Measurements from ENCODE around the gene STX8.
"Not testable (repeated sequence)": the region's sequence is repeated elsewhere in the genome, so short reads cannot be mapped to it uniquely, and the experiment has no call there.

Gene STX8

GRCh38 chr17:9575381-9576101 lies at the start of gene STX8:
Gene STX8, minus strand, starts transcription at chr17:9575820. Its CDS starts 12 bp downstream, at chr17:9575808.
- DNase-seq: peak; percentile 33

DNA sequence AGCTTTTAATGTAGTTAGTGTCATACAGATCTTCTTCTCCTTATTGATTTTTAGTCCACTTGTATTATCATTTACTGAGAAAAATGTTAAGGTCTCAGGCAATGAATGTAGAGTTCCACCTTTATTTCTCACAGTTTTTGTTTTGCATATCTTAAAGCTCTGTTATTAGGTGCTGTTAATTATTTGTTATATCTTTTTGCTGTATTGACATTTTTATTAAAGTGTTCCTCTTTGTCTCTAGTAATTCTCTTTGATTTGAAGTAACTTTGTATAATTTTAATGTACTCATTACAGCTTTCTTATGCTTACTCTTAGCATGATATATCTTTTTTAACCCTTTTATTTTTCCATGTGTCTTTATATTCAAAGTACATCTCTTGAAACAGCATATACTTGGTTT lies 47.3 kb upstream of the STX8 start:
- DNase-seq: no peak

DNA sequence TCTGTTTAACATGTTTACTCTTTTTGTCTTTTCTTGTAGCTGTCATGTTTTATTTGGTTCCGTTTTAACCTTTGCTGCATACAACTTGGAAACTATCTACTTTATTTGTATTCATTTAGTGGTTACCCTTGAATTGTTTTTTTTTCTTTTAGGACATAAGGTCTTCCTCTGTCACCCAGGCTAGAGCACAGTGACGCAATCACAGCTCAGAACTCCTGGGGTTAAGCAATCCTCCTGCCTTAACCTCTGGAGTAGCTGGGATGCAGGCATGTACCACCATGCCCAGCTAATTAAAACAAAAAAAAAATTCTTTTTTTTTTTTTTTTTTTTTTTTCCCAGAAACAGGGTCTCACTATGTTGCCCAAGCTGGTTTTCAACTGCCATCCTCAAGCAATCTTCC lies 39.9 kb upstream of the STX8 start:
- no peak for DNase-seq

DNA sequence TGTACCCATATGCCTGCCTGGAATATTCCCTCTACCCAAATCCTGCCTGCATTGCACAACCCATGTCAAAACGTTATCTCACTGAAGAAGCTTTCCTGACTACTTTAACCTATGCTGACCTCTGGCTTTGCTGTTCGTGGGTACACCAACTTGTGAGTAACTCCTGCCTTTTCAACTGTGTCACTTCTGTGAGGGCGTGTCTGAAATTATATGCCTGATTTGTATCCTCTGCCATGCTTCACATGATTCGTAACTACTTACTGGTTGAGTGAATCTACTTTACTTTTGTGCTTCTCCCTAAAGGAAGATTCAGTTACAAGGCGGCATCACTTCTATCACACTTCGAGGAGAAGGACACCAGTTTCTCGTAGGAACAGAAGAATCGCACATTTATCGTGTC lies 36.4 kb upstream of the STX8 start:
- DNase-seq: no peak

GRCh38 chr17:9611557-9611956 lies 35.9 kb upstream of the STX8 start:
- no peak for DNase-seq

GRCh38 chr17:9607058-9607457 lies 31.4 kb upstream of the STX8 start:
- not testable (repeated sequence) for DNase-seq

- no peak for DNase-seq
Measured at GRCh38 chr17:9606453-9606852, 30.8 kb upstream of the STX8 start.

- DNase-seq: not testable (repeated sequence)
Measured at GRCh38 chr17:9604583-9604982, 29.0 kb upstream of the STX8 start.

DNA sequence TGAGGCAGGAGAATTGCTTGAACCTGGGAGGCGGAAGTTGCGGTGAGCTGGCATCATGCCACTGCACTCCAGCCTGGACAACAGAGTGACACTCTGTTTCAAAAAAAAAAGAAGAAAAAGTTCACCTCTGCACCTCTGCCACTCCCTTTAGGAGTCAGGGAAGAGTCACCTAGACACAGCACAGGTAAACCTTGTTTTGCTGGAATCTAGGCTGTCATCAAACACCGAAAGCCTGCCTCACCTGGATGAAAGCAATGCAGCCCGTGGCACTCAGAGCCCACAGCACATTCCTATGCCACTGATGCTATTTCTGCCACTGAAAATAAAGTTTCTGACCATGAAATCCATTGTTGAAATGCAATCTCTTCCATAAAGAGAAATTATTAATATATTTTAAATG lies 23.0 kb upstream of the STX8 start:
- no peak for DNase-seq

- not testable (repeated sequence) for DNase-seq
Measured at GRCh38 chr17:9597638-9598037, 22.0 kb upstream of the STX8 start.

DNA sequence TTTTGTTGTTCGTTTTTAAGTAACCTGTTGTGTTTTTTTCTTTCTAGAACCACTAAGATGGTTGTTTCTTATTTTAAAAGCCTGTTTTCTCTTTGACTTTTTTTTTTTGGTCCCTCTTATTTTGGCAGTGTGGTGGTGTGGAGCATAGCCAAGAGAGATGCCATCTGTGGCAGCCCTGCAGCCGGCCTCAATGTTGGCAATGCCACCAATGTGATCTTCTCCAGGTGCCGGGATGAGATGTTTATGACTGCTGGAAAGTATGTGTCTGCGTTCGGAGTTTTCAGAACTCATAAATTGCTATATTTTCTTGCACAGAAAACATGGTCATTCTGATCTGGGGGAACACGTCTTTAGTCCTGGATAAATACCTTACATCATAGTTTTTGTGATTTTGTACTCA lies 18.4 kb upstream of the STX8 start:
- no peak for DNase-seq

GRCh38 chr17:9587969-9588656 lies 12.5 kb upstream of the STX8 start:
- no peak for DNase-seq

DNA sequence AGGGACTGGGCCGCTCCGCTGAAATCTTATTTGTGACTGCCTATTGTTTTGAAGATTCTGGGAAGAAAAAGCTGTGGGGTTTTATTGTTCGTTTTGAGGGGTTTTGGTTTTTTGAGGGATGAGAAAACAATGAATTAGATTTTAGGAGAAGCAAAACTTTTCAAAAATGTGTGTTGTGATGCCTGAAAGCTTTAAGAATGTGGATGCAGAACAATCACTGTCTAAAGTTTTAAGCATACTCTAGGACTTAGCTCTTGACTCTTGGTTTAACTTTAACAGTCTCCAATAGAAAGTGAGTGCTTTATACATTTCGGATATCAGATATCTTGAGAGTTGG lies 1.7 kb upstream of the STX8 start:
- no peak for DNase-seq

- peak; percentile 37 for DNase-seq
Measured at GRCh38 chr17:9576521-9577372, 1.1 kb upstream of the STX8 start, which contains the start of gene CFAP52. Gene CFAP52, plus strand, starts transcription at chr17:9576642. Its CDS starts 54 bp downstream, at chr17:9576696.

- no peak for DNase-seq
Measured at GRCh38 chr17:9571201-9571600, 4.4 kb downstream of the STX8 start.

- no peak for DNase-seq
Measured at GRCh38 chr17:9568957-9569588, 6.5 kb downstream of the STX8 start.

DNA sequence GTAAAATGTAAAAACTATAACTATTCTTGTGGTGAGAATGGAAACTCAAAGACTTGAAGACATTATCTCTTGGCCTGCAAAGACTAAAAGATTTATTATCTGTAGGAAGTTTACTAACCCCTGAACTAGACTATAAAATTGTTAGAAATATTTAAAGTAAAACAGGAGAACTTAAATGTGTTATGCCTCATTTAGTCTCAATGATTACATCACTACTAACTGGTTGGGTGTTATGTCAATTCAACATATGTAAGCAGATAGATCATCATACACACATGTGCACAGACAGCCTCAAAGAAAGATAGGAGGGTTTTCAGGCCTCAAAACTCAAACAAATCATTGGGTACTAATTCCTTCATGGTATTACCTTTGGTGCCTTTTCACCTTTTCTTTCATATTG lies 7.6 kb downstream of the STX8 start:
- DNase-seq: no peak

DNA sequence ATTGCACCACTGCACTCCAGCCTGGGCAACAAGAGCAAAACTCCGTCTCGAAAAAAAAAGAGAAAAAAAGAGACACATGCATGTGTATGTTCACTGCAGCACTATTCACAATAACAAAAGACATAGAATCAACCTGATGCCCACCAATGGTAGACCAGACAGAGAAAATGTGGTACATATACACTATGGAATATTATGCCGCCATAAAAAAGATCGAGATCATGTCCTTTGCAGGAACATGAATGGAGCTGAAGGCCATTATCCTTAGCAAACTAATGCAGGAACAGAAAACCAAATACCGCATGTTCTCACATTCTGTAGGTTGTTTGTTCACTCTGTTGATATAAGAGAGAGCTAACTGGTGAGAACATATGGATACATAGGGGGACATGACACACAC lies 8.9 kb downstream of the STX8 start:
- DNase-seq: not testable (repeated sequence)

- no peak for DNase-seq
Measured at GRCh38 chr17:9566067-9566466, 9.6 kb downstream of the STX8 start.

GRCh38 chr17:9564104-9564503 lies 11.5 kb downstream of the STX8 start:
- no peak for DNase-seq

GRCh38 chr17:9557857-9558256 lies 17.8 kb downstream of the STX8 start:
- no peak for DNase-seq

- no peak for DNase-seq
Measured at GRCh38 chr17:9557161-9557755, 18.4 kb downstream of the STX8 start.

- DNase-seq: not testable (repeated sequence)
Measured at GRCh38 chr17:9554715-9555114, 20.9 kb downstream of the STX8 start.
